ENCODE data around the gene PHF21A. TPM values are rescaled to one million over a fixed set of nuclear protein-coding genes. Genes with fewer than 3 reads are reported as not detected.

Gene PHF21A
- total and polyA plus RNA-seq, 10 of the 15 experiments (the other 5 are each of a cell fraction or from before 2014, with no cell fraction given), result 2.6 to 37.2 (median 16.0) TPM

GRCh38 chr11:46044601-46045000 lies 76.7 kb downstream of the PHF21A start:
- ATAC-seq (no peak), DNase-seq (ENCODE audit: low read depth, low spot score) (no peak), FAIRE-seq (no peak)
- TF ChIP-seq EGR1 (IDR thresholded peaks at IDR 0.05; ENCODE audit: borderline replicate concordance in 1 of 2, low read depth in 2 of 2, low read length in 2 of 2) (no peak), YY1 (IDR thresholded peaks at IDR 0.05; ENCODE audit: low read depth, low read length) (no peak), SRF (IDR thresholded peaks at IDR 0.05; ENCODE audit: low read depth in 2 of 2, low read length in 2 of 2) (no peak), RUNX3 (IDR thresholded peaks at IDR 0.05; ENCODE audit: low read length) (no peak), GATAD2B (conservative IDR thresholded peaks at IDR 0.05; ENCODE audit: low read depth) (no peak)
- Histone ChIP-seq H3K27ac (ENCODE audit: control insufficient read depth, insufficient read depth) (no peak overlapping the region), H3K9me3 (replicated peaks; ENCODE audit: control insufficient read depth, insufficient read depth, low read length) (no peaks in the 10 kb centered on the region), H3K79me2 (ENCODE audit: control insufficient read depth, insufficient read depth, low read length) (no peaks in the 10 kb centered on the region), H3K4me3 (no peak overlapping the region), H2AFZ (ENCODE audit: control insufficient read depth, low read depth, low read length) (no peak overlapping the region), H3K4me1 (ENCODE audit: control insufficient read depth, insufficient read depth, low read length) (no peaks in the 10 kb centered on the region), H3K4me2 (ENCODE audit: control insufficient read depth, insufficient read depth) (no peak overlapping the region), H3K9ac (ENCODE audit: control insufficient read depth, insufficient read depth, low read length) (no peak overlapping the region), H3K36me3 (ENCODE audit: control insufficient read depth in 2 of 2, insufficient read depth in 2 of 2, low read length in 1 of 2) (peaks cover 0 to 2% of the 10 kb centered on the region in 2 experiments; a peak in 1 of 4 replicates), H4K20me1 (ENCODE audit: control insufficient read depth, insufficient read depth) (no peaks in the 10 kb centered on the region), H3K27me3 (replicated peaks in 1 of 2; ENCODE audit: control insufficient read depth in 2 of 2, insufficient read depth in 2 of 2, low read length in 1 of 2) (no peaks in the 10 kb centered on the region)
- ChIA-PET POLR2A (no interaction called here), CTCF (no interaction called here), RAD21 (ENCODE audit: unreplicated experiment) (no interaction called here), SMC1A (ENCODE audit: uncharacterized antibody, unreplicated experiment) (no interaction called here)
- intact Hi-C loops (cut with micrococcal nuclease; ENCODE audit: unreplicated experiment) (no loop called here), in situ Hi-C loops (cut with MboI) (no loop called here)
- no TSS peak for BruUV-seq (replicated peaks)
- 75% methylated on average over 2 of the region's 2 CpGs for WGBS (ENCODE audit: insufficient coverage, insufficient replicate concordance, low lambda C conversion rate, missing lambda C conversion rate)

- intact Hi-C loops (cut with micrococcal nuclease; ENCODE audit: unreplicated experiment), result no loop called here
- FAIRE-seq (no peak), DNase-seq (ENCODE audit: low read depth, low spot score) (no peak), ATAC-seq (no peak)
- ChIA-PET SMC1A (ENCODE audit: uncharacterized antibody, unreplicated experiment) (interaction anchor here (1.1 to 1.2 kb wide), 2 partner anchors 43 to 59 kb away, joined by 3 to 4 read pairs; no protein-coding TSS in a partner anchor), CTCF (interaction anchor here (1.1 to 1.7 kb wide), 3 partner anchors 12 to 74 kb away, joined by 3 to 5 read pairs (median 5); no protein-coding TSS in a partner anchor), RAD21 (ENCODE audit: unreplicated experiment) (no interaction called here), POLR2A (interaction anchor here (0.6 kb wide), 2 partner anchors 8 to 13 kb away, joined by 3 to 4 read pairs; no protein-coding TSS in a partner anchor)
- Histone ChIP-seq H3K36me3 (ENCODE audit: control insufficient read depth in 2 of 2, insufficient read depth in 2 of 2, low read length in 1 of 2) (no peaks in the 10 kb centered on the region), H3K27ac (ENCODE audit: control insufficient read depth, insufficient read depth) (no peak overlapping the region), H4K20me1 (ENCODE audit: control insufficient read depth, insufficient read depth) (no peaks in the 10 kb centered on the region), H3K9me3 (replicated peaks; ENCODE audit: control insufficient read depth, insufficient read depth, low read length) (no peaks in the 10 kb centered on the region), H3K27me3 (replicated peaks in 1 of 2; ENCODE audit: control insufficient read depth in 2 of 2, insufficient read depth in 2 of 2, low read length in 1 of 2) (no peaks in the 10 kb centered on the region), H3K9ac (ENCODE audit: control insufficient read depth, insufficient read depth, low read length) (no peak overlapping the region), H3K4me3 (no peak overlapping the region), H3K4me1 (ENCODE audit: control insufficient read depth, insufficient read depth, low read length) (no peaks in the 10 kb centered on the region), H3K4me2 (ENCODE audit: control insufficient read depth, insufficient read depth) (no peak overlapping the region), H3K79me2 (ENCODE audit: control insufficient read depth, insufficient read depth, low read length) (no peaks in the 10 kb centered on the region), H2AFZ (ENCODE audit: control insufficient read depth, low read depth, low read length) (no peak overlapping the region)
- no TSS peak for BruUV-seq (replicated peaks)
- in situ Hi-C loops (cut with MboI), result no loop called here
- TF ChIP-seq ZBTB11 (CRISPR knock-in tag; IDR thresholded peaks at IDR 0.05), result no peak
- no peak for TF ChIP-seq REST (IDR thresholded peaks at IDR 0.05; ENCODE audit: low read depth, low read length)
- no peak for TF ChIP-seq BCL3 (IDR thresholded peaks at IDR 0.05; ENCODE audit: borderline replicate concordance, insufficient read depth, low read depth, low read length, poor library complexity, severe bottlenecking)
- TF ChIP-seq PML (IDR thresholded peaks at IDR 0.05; ENCODE audit: low read length), result no peak
- no peak for TF ChIP-seq KDM1A (IDR thresholded peaks at IDR 0.05; ENCODE audit: borderline replicate concordance)
These were observed 81.3 kb downstream of the PHF21A start for GRCh38 chr11:46039990-46040389.

Data from GM12878 (cell line).